ENCODE results near the gene FBXO22. TPM values are rescaled to one million over a fixed set of nuclear protein-coding genes. Genes with fewer than 3 reads are reported as not detected.

The FBXO22 gene
- total and polyA plus RNA-seq, 3 donors from 2014 or later = 16.8 to 25.7 (median 23.2) TPM

- no peaks in the 10 kb centered on the region for H3K36me3 ChIP-seq (ENCODE audit: low read depth, missing control alignments)
- DNase-seq = peak; percentile 30
- 77 to 81% methylated on average over 9 of the region's 9 CpGs for WGBS, 2 donors
These were observed 25.3 kb downstream of the FBXO22 start for GRCh38 chr15:75928680-75929608.

GRCh38 chr15:75929799-75930565 lies 26.3 kb downstream of the FBXO22 start:
- 68% methylated on average over 5 of the region's 5 CpGs for WGBS, 2 donors
- intact Hi-C loops (cut with DNase I; ENCODE audit: low total_unique reads) = no loop called here

More at GRCh38 chr15:75928680-75929608, 25.3 kb downstream of the FBXO22 start:
- H3K4me3 ChIP-seq = no peak overlapping the region
- intact Hi-C loops (cut with DNase I; ENCODE audit: low total_unique reads) = no loop called here
- no peaks in the 10 kb centered on the region for H3K9me3 ChIP-seq
- TF ChIP-seq CTCF (IDR thresholded peaks at IDR 0.05) (no peak), POLR2A (IDR thresholded peaks at IDR 0.05) (no peak)
- H3K27me3 ChIP-seq = no peaks in the 10 kb centered on the region
- H3K4me1 ChIP-seq = no peaks in the 10 kb centered on the region
- no peak overlapping the region for H3K27ac ChIP-seq

GRCh38 chr15:75930866-75931265 lies 27.2 kb downstream of the FBXO22 start:
- DNase-seq = no peak
- Histone ChIP-seq H3K4me1 (no peaks in the 10 kb centered on the region), H3K36me3 (ENCODE audit: low read depth, missing control alignments) (no peaks in the 10 kb centered on the region), H3K27me3 (no peaks in the 10 kb centered on the region), H3K27ac (no peak overlapping the region), H3K4me3 (no peak overlapping the region), H3K9me3 (no peaks in the 10 kb centered on the region)
- intact Hi-C loops (cut with DNase I; ENCODE audit: low total_unique reads) = no loop called here
- WGBS, 2 donors = 94 to 100% methylated on average over 2 of the region's 2 CpGs
- no peak for TF ChIP-seq POLR2A (IDR thresholded peaks at IDR 0.05)
- TF ChIP-seq CTCF (IDR thresholded peaks at IDR 0.05) = no peak

More at GRCh38 chr15:75929799-75930565, 26.3 kb downstream of the FBXO22 start:
- TF ChIP-seq POLR2A (IDR thresholded peaks at IDR 0.05) (no peak), CTCF (IDR thresholded peaks at IDR 0.05) (no peak)
- no peak for DNase-seq
- no peaks in the 10 kb centered on the region for H3K27me3 ChIP-seq
- no peak overlapping the region for H3K27ac ChIP-seq
- H3K36me3 ChIP-seq (ENCODE audit: low read depth, missing control alignments) = no peaks in the 10 kb centered on the region
- no peak overlapping the region for H3K4me3 ChIP-seq
- no peaks in the 10 kb centered on the region for H3K9me3 ChIP-seq
- no peaks in the 10 kb centered on the region for H3K4me1 ChIP-seq

- Histone ChIP-seq H3K27ac (no peak overlapping the region), H3K4me3 (no peak overlapping the region), H3K36me3 (ENCODE audit: low read depth, missing control alignments) (no peaks in the 10 kb centered on the region), H3K9me3 (no peaks in the 10 kb centered on the region), H3K4me1 (no peaks in the 10 kb centered on the region), H3K27me3 (no peaks in the 10 kb centered on the region)
- intact Hi-C loops (cut with DNase I; ENCODE audit: low total_unique reads) = no loop called here
- DNase-seq = no peak
- WGBS, 2 donors = 74 to 78% methylated on average over 3 of the region's 3 CpGs
- TF ChIP-seq CTCF (IDR thresholded peaks at IDR 0.05) = no peak
- TF ChIP-seq POLR2A (IDR thresholded peaks at IDR 0.05) = no peak
These were observed 38.8 kb downstream of the FBXO22 start for GRCh38 chr15:75942464-75942863.
